Esophagus muscularis mucosa (tissue), 3 donors: ENCODE results near the gene QSOX2.

Experiments
- POLR2A ChIP-seq: fragments of 450-650 bp; IDR thresholded peaks from one replicate; pipeline ENCODE4 v1.6.1; 2017; ENCODE audit warnings: antibody characterized with exemption, moderate library complexity, mild to moderate bottlenecking, low read depth
- TF ChIP-seq, protein P1 (sequence below), 3 experiments: fragments of 200-600 bp in 2 of 3; fragments of 450-650 bp in 1 of 3; sonication (generic) in 2 of 3; IDR thresholded peaks; one replicate each; pipeline ENCODE4 v1.5.1; 2017 to 2019; ENCODE audit warnings: antibody characterized with exemption in 3 of 3, mild to moderate bottlenecking in 2 of 3, moderate library complexity in 1 of 3

DNA sequence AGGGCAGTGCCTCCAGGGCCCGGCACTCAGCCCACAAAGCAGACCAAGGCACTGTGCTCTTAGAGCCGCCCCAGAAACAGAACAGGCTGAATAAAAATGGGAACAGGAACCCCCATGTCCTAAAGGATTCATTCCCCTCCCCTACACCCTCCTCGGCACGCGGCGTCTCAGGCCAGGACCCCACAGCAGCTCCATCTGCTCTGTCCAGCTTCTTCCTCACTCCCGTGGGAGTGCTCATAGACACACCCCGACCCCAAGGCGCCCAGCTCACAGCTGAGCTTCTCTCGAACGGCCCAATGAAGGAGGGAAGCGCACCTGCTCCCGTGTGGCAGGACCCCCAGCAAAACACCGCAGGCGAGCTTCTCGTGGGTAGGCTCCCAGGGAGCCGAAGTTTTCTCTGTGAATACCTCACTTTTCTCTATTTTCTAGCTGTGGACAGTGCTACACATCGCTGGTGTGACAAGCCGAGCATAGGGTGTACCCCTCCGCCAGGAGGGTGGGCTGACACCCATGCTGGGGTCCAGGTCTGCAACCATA lies 15.4 kb upstream of the QSOX2 start:
- no peak for TF ChIP-seq POLR2A
- TF ChIP-seq, protein P1, sequence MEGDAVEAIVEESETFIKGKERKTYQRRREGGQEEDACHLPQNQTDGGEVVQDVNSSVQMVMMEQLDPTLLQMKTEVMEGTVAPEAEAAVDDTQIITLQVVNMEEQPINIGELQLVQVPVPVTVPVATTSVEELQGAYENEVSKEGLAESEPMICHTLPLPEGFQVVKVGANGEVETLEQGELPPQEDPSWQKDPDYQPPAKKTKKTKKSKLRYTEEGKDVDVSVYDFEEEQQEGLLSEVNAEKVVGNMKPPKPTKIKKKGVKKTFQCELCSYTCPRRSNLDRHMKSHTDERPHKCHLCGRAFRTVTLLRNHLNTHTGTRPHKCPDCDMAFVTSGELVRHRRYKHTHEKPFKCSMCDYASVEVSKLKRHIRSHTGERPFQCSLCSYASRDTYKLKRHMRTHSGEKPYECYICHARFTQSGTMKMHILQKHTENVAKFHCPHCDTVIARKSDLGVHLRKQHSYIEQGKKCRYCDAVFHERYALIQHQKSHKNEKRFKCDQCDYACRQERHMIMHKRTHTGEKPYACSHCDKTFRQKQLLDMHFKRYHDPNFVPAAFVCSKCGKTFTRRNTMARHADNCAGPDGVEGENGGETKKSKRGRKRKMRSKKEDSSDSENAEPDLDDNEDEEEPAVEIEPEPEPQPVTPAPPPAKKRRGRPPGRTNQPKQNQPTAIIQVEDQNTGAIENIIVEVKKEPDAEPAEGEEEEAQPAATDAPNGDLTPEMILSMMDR (IDR thresholded peaks at IDR 0.05) = no peak
